Esophagus muscularis mucosa (tissue), 4 donors: ENCODE results near the gene ART5.

Experiments used
- CTCF ChIP-seq, 3 experiments: fragments of 200-600 bp in 2 of 3; fragments of 450-650 bp in 1 of 3; sonication (generic) in 2 of 3; IDR thresholded peaks; one replicate each; pipeline ENCODE4 v1.5.1; 2017 to 2019; ENCODE audit warnings: antibody characterized with exemption in 3 of 3, mild to moderate bottlenecking in 2 of 3, moderate library complexity in 1 of 3
- EP300 ChIP-seq: sonication (generic); formaldehyde crosslinking; IDR thresholded peaks from one replicate; pipeline ENCODE4 v1.6.1; 2017; ENCODE audit warnings: antibody characterized with exemption
- POLR2A ChIP-seq: fragments of 450-650 bp; IDR thresholded peaks from one replicate; pipeline ENCODE4 v1.6.1; 2017; ENCODE audit warnings: antibody characterized with exemption, moderate library complexity, mild to moderate bottlenecking, low read depth
- POLR2AphosphoS5 ChIP-seq, 2 donors: sonication (generic); formaldehyde crosslinking; IDR thresholded peaks; one replicate each; pipeline ENCODE4 v1.6.1; 2017; ENCODE audit warnings: antibody characterized with exemption in 2 of 2

GRCh38 chr11:3685923-3686322 lies 44.1 kb upstream of the ART5 start:
- no peak for TF ChIP-seq CTCF (IDR thresholded peaks at IDR 0.05)
- TF ChIP-seq EP300 = no peak
- TF ChIP-seq POLR2A = no peak
- TF ChIP-seq POLR2AphosphoS5 (IDR thresholded peaks at IDR 0.05) = no peak
